Liver (tissue), 9 donors: Measurements from ENCODE around the gene ACSF2. TPM values are rescaled to one million over a fixed set of nuclear protein-coding genes. Genes with fewer than 3 reads are reported as not detected.

Experiments used
- DNase-seq: peaks from one replicate; pipeline ENCODE4 v3.0.0-alpha.2; 2017; ENCODE audit warnings: low spot score
- H3K27ac ChIP-seq, 2 donors: one replicate each; pipeline ENCODE4 v1.7.0; 2013; ENCODE audit warnings: inconsistent platforms in 2 of 2, low read length in 2 of 2, control low read depth in 1 of 2, low read depth in 1 of 2, mild to moderate bottlenecking in 1 of 2
- H3K27me3 ChIP-seq, 4 donors: one replicate each; pipeline versions ENCODE4 v1.6.1 to v1.7.0; 2013; ENCODE audit warnings: low read length in 3 of 4, inconsistent platforms in 1 of 4, mild to moderate bottlenecking in 1 of 4, moderate library complexity in 1 of 4; ENCODE audit not compliant: control insufficient read depth in 4 of 4, insufficient read depth in 4 of 4
- H3K36me3 ChIP-seq, 4 donors: one replicate each; pipeline versions ENCODE4 v1.6.1 to v1.7.0; 2013; ENCODE audit warnings: low read length in 3 of 4, mild to moderate bottlenecking in 3 of 4, low read depth in 1 of 4, moderate library complexity in 1 of 4; ENCODE audit not compliant: control insufficient read depth in 4 of 4, insufficient read depth in 3 of 4
- H3K4me1 ChIP-seq, 4 donors: one replicate each; pipeline versions ENCODE4 v1.6.1 to v1.7.0; 2013; ENCODE audit warnings: low read length in 3 of 4, mild to moderate bottlenecking in 3 of 4, moderate library complexity in 1 of 4; ENCODE audit not compliant: control insufficient read depth in 4 of 4, insufficient read depth in 4 of 4
- H3K4me3 ChIP-seq, 3 donors: one replicate each; pipeline versions ENCODE4 v1.6.1 to v1.7.0; 2013; ENCODE audit warnings: low read length in 3 of 3, control low read depth in 1 of 3, low read depth in 1 of 3, mild to moderate bottlenecking in 1 of 3
- H3K9ac ChIP-seq, 2 donors: one replicate each; pipeline ENCODE4 v1.7.0; 2013; ENCODE audit warnings: low read length in 2 of 2, mild to moderate bottlenecking in 2 of 2, moderate library complexity in 2 of 2, control low read depth in 1 of 2, low read depth in 1 of 2
- H3K9me3 ChIP-seq, 4 donors: one replicate each; pipeline versions ENCODE4 v1.6.1 to v1.7.0; 2013; ENCODE audit warnings: low read length in 3 of 4; ENCODE audit not compliant: control insufficient read depth in 4 of 4
- EGR1 ChIP-seq, 2 donors: IDR thresholded peaks; 2 replicates each; pipeline ENCODE4 v1.6.1; 2016 to 2018; ENCODE audit warnings: antibody characterized with exemption in 2 of 2, low read depth in 2 of 2
- FOXA1 ChIP-seq: IDR thresholded peaks from 2 replicates; pipeline ENCODE4 v1.6.1; 2016; ENCODE audit warnings: antibody characterized with exemption
- GABPA ChIP-seq, 2 donors: IDR thresholded peaks in 1 of 2; conservative IDR thresholded peaks in 1 of 2; 2 replicates each; pipeline ENCODE4 v1.6.1; 2016; ENCODE audit warnings: antibody characterized with exemption in 2 of 2, mild to moderate bottlenecking in 1 of 2, moderate library complexity in 1 of 2
- HNF4A ChIP-seq, 2 donors: conservative IDR thresholded peaks; 2 replicates each; pipeline ENCODE4 v1.6.1; 2016; ENCODE audit warnings: antibody characterized with exemption in 2 of 2, mild to moderate bottlenecking in 2 of 2
- HNF4G ChIP-seq: IDR thresholded peaks from 2 replicates; pipeline ENCODE4 v1.6.1; 2016; ENCODE audit warnings: antibody characterized with exemption
- JUND ChIP-seq, 2 donors: IDR thresholded peaks; 2 replicates each; pipeline ENCODE4 v1.6.1; 2016; ENCODE audit warnings: antibody characterized with exemption in 2 of 2
- NR2F2 ChIP-seq: IDR thresholded peaks from 2 replicates; pipeline ENCODE4 v1.6.1; 2016; ENCODE audit warnings: antibody characterized with exemption
- RAD21 ChIP-seq, 2 donors: IDR thresholded peaks; 2 replicates each; pipeline ENCODE4 v1.6.1; 2016; ENCODE audit warnings: antibody characterized with exemption in 2 of 2, mild to moderate bottlenecking in 2 of 2
- RXRA ChIP-seq, 2 donors: IDR thresholded peaks; 2 replicates each; pipeline ENCODE4 v1.6.1; 2017 to 2018; ENCODE audit warnings: antibody characterized with exemption in 2 of 2, mild to moderate bottlenecking in 1 of 2
- SP1 ChIP-seq: IDR thresholded peaks from 2 replicates; pipeline ENCODE4 v1.6.1; 2018; ENCODE audit warnings: antibody characterized with exemption, mild to moderate bottlenecking
- TAF1 ChIP-seq: conservative IDR thresholded peaks from 2 replicates; pipeline ENCODE4 v1.6.1; 2016; ENCODE audit warnings: antibody characterized with exemption, mild to moderate bottlenecking
- YY1 ChIP-seq: IDR thresholded peaks from 2 replicates; pipeline ENCODE4 v1.6.1; 2016; ENCODE audit warnings: antibody characterized with exemption, mild to moderate bottlenecking
- WGBS: extraction: QIAGEN DNeasy Blood & Tissue Kit; methylation state at CpG from one replicate; pipeline ENCODE4 v1.1.7; 2013; 5-methylcytosine and 5-hydroxymethylcytosine counted together
- polyA plus RNA-seq, 2 donors: library from polyadenylated mRNA; stranded (reverse) in 1 of 2; unstranded in 1 of 2; fragments of 200-250 nt in 1 of 2; fragments of >200 nt in 1 of 2; fragmentation: Nextera tagmentation in 1 of 2; extraction: Ambion mirVana in 1 of 2; gene quantifications; one replicate each; pipeline versions ENCODE4 v1.2.1 to v1.2.3, GENCODE V29; 2013 to 2015
- total RNA-seq, 2 donors: library from RNA; depleted of rRNA; stranded (reverse); fragments of >200 nt; gene quantifications; one replicate each; pipeline ENCODE4 v1.2.3, GENCODE V29; 2014
- TF ChIP-seq, protein P1 (sequence below): IDR thresholded peaks from 2 replicates; pipeline ENCODE4 v1.6.1; 2016; ENCODE audit warnings: antibody characterized with exemption, mild to moderate bottlenecking
- TF ChIP-seq, protein P2 (sequence below): IDR thresholded peaks from 2 replicates; pipeline ENCODE4 v1.6.1; 2016; ENCODE audit warnings: antibody characterized with exemption
- TF ChIP-seq, protein P3 (sequence below): fragments of 150-350 bp; IDR thresholded peaks from 2 replicates; pipeline ENCODE4 v1.5.1; 2017; ENCODE audit warnings: improper control_type of control experiment, low read depth, low read length; ENCODE audit not compliant: missing input control
- donor health status: healthy.
- donor health status: healthy.
- donor health status: healthy.
- donor health status: healthy.
- donor health status: healthy.

Gene ACSF2
- total and polyA plus RNA-seq, 4 donors, result 18.9 to 34.3 (median 21.1) TPM

DNA sequence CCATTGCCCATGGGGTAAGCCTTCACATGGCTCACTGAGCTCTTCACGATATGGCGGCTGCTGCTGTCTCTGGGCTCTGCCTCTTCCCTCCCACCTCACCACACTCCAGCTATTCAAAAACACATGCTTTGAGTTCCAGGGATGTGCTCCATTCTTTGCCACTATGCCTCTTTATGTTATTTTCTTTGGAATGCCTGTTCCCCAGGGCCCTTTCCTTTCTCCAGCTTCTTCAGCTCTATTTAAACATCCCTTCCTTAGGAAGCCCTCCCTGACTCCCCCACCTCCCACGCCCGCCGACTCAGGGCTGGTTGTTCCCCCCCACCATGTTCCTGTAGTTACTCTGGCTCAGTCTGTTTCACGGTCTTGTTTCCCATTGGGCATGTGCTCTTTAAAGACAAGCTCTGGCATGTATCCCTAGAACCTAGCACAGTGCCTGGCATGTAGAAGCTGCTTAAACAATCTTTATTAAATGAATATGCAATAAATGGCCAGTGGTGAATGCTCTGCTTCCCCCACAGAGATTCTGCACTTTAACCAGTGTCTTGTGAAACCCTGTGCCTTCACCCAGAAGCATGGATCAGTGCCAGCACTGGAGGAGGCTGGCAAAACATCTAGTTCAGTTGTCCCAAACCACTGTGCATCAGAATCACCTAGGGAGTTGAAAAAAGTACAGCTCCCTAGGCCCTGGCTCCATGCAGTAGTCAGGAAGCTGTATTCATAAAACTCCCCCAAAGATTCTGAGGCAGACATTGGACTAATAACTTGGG, 89.1 kb downstream of the ACSF2 start:
- WGBS, result 83% methylated on average over 6 of the region's 6 CpGs
- Histone ChIP-seq H3K9me3 (no peaks in the 10 kb centered on the region), H3K36me3 (no peaks in the 10 kb centered on the region), H3K27me3 (no peaks in the 10 kb centered on the region), H3K27ac (no peak overlapping the region), H3K4me1 (peaks cover 2 to 15% (median 13%) of the 10 kb centered on the region in 4 donors), H3K9ac (no peak overlapping the region), H3K4me3 (no peak overlapping the region)
- TF ChIP-seq RAD21 (IDR thresholded peaks at IDR 0.05), result peak in 1 of 2 donors; percentile 29
- peak; percentile 78 for TF ChIP-seq SP1
- no peak for TF ChIP-seq GABPA (IDR thresholded peaks at IDR 0.05 in 1 of 2, conservative IDR thresholded peaks at IDR 0.05 in 1 of 2)
- TF ChIP-seq FOXA1, result no peak
- TF ChIP-seq, protein P1, sequence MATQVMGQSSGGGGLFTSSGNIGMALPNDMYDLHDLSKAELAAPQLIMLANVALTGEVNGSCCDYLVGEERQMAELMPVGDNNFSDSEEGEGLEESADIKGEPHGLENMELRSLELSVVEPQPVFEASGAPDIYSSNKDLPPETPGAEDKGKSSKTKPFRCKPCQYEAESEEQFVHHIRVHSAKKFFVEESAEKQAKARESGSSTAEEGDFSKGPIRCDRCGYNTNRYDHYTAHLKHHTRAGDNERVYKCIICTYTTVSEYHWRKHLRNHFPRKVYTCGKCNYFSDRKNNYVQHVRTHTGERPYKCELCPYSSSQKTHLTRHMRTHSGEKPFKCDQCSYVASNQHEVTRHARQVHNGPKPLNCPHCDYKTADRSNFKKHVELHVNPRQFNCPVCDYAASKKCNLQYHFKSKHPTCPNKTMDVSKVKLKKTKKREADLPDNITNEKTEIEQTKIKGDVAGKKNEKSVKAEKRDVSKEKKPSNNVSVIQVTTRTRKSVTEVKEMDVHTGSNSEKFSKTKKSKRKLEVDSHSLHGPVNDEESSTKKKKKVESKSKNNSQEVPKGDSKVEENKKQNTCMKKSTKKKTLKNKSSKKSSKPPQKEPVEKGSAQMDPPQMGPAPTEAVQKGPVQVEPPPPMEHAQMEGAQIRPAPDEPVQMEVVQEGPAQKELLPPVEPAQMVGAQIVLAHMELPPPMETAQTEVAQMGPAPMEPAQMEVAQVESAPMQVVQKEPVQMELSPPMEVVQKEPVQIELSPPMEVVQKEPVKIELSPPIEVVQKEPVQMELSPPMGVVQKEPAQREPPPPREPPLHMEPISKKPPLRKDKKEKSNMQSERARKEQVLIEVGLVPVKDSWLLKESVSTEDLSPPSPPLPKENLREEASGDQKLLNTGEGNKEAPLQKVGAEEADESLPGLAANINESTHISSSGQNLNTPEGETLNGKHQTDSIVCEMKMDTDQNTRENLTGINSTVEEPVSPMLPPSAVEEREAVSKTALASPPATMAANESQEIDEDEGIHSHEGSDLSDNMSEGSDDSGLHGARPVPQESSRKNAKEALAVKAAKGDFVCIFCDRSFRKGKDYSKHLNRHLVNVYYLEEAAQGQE, result no peak
- peak; percentile 59 for TF ChIP-seq HNF4G
- TF ChIP-seq, protein P2, sequence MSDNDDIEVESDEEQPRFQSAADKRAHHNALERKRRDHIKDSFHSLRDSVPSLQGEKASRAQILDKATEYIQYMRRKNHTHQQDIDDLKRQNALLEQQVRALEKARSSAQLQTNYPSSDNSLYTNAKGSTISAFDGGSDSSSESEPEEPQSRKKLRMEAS, result no peak
- peak; percentile 85 to 89 for TF ChIP-seq HNF4A (conservative IDR thresholded peaks at IDR 0.05)
- TF ChIP-seq TAF1, result no peak
- no peak for TF ChIP-seq EGR1 (IDR thresholded peaks at IDR 0.05; ENCODE audit: low read depth in 2 of 2)
- TF ChIP-seq RXRA (IDR thresholded peaks at IDR 0.05), result peak; percentile 47 to 60
- no peak for DNase-seq

DNA sequence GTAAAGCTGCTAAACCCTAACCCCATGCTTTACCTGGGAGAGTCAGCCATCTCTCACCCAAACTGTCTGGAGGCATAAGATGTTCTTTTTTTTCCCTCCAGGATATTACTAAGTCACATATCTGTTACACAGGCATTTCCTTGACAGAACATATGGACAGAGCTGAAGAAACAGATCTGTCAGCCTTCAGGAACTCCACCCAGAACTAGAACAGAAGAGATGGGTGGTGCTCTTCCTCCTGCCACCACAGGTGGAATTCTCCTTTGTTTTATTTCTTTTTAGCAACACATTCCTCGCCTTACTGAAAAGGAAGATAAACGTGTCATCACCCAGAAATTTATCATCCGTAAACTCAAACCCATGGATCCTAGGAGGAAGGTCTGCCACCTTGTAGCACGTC, 91.0 kb downstream of the ACSF2 start:
- Histone ChIP-seq H3K27me3 (no peaks in the 10 kb centered on the region), H3K36me3 (no peaks in the 10 kb centered on the region), H3K27ac (no peak overlapping the region), H3K4me1 (peaks cover 2 to 15% (median 13%) of the 10 kb centered on the region in 4 donors), H3K4me3 (no peak overlapping the region), H3K9ac (no peak overlapping the region), H3K9me3 (no peaks in the 10 kb centered on the region)
- 92% methylated on average over 4 of the region's 4 CpGs for WGBS
- DNase-seq, result no peak
- TF ChIP-seq, protein P3, sequence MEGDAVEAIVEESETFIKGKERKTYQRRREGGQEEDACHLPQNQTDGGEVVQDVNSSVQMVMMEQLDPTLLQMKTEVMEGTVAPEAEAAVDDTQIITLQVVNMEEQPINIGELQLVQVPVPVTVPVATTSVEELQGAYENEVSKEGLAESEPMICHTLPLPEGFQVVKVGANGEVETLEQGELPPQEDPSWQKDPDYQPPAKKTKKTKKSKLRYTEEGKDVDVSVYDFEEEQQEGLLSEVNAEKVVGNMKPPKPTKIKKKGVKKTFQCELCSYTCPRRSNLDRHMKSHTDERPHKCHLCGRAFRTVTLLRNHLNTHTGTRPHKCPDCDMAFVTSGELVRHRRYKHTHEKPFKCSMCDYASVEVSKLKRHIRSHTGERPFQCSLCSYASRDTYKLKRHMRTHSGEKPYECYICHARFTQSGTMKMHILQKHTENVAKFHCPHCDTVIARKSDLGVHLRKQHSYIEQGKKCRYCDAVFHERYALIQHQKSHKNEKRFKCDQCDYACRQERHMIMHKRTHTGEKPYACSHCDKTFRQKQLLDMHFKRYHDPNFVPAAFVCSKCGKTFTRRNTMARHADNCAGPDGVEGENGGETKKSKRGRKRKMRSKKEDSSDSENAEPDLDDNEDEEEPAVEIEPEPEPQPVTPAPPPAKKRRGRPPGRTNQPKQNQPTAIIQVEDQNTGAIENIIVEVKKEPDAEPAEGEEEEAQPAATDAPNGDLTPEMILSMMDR, result no peak
- TF ChIP-seq FOXA1 (no peak), JUND (IDR thresholded peaks at IDR 0.05) (no peak), HNF4G (no peak), RXRA (IDR thresholded peaks at IDR 0.05) (no peak), TAF1 (no peak), RAD21 (IDR thresholded peaks at IDR 0.05) (no peak), YY1 (no peak), EGR1 (IDR thresholded peaks at IDR 0.05; ENCODE audit: low read depth in 2 of 2) (no peak), SP1 (no peak), NR2F2 (no peak)
- TF ChIP-seq, protein P2, result no peak
